ENCODE data around the gene SLC9A9.

GRCh38 chr3:143832433-143832832, 15.8 kb downstream of the SLC9A9 start:
- TF ChIP-seq ZNF24 (IDR thresholded peaks at IDR 0.05) (no peak), NFIC (IDR thresholded peaks at IDR 0.05) (no peak), SMAD2 (IDR thresholded peaks at IDR 0.05; ENCODE audit: low read depth, low read length) (no peak), HINFP (tag; conservative IDR thresholded peaks at IDR 0.05; ENCODE audit: low read depth) (no peak)
